Measurements from ENCODE around the gene TRIM9. TPM values are rescaled to one million over a fixed set of nuclear protein-coding genes. Genes with fewer than 3 reads are reported as not detected.

The TRIM9 gene
- total RNA-seq, 1 donor from 2014 or later: 19.7 TPM

- H3K4me1 Mint-ChIP-seq: no peaks in the 10 kb centered on the region
- no peak overlapping the region for H3K27ac Mint-ChIP-seq (ENCODE audit: unreplicated experiment)
- no peak for DNase-seq (ENCODE audit: low read depth, low spot score)
- no peak overlapping the region for H3K4me3 Mint-ChIP-seq
- H3K27me3 Mint-ChIP-seq (ENCODE audit: low read depth): no peaks in the 10 kb centered on the region
- H3K36me3 Mint-ChIP-seq (ENCODE audit: low read depth): peaks cover 2% of the 10 kb centered on the region
- TF ChIP-seq CTCF (conservative IDR thresholded peaks at IDR 0.05): no peak
- no peaks in the 10 kb centered on the region for H3K9me3 Mint-ChIP-seq
Measured at GRCh38 chr14:50926851-50927386, 168.0 kb downstream of the TRIM9 start.

Other genes with a start within 250 kb of the TRIM9 start
- 0.35 and 0.73 TPM in 2 replicates for gene ABHD12B, start 223.1 kb downstream of the TRIM9 start, total RNA-seq
- 45.2 and 45.3 TPM in 2 replicates for gene PYGL, start 150.6 kb downstream of the TRIM9 start, total RNA-seq
- gene TMX1, start 145.1 kb upstream of the TRIM9 start, total RNA-seq: 58.6 and 61.9 TPM in 2 replicates